Measurements from ENCODE around the gene IL20RB. TPM values are rescaled to one million over a fixed set of nuclear protein-coding genes. Genes with fewer than 3 reads are reported as not detected.

The IL20RB gene
- total and polyA plus RNA-seq, 3 experiments from 2014 or later = 0.45 to 0.96 (median 0.71) TPM

DNA sequence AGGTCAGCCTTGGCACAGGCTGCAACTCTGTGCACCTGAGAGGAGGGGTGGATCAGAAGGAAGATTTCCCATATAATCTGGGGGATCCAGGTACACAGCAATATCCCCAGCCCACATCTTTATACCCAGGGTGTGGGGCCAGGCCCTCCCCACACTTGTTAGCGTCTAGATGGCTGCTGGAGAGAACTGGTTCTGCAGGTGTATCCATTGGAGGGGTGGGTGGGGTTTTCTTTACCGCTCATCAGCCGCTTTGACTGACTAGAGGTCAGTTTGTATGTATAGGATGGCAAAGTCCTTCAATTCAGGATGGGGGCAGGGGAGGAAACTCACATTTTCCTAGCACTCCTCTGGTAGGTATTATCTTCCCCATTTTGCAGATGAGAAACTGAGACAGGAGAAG, 92.5 kb downstream of the IL20RB start:
- H3K9me3 ChIP-seq (ENCODE audit: low read length) = no peaks in the 10 kb centered on the region
- H3K27me3 ChIP-seq (ENCODE audit: insufficient read depth, low read length, poor library complexity, severe bottlenecking) = no peaks in the 10 kb centered on the region
- H3K27ac ChIP-seq (ENCODE audit: low read depth, low read length) = no peak overlapping the region
- ChIA-PET POLR2A (no interaction called here), CTCF (no interaction called here)
- no peaks in the 10 kb centered on the region for H3K36me3 ChIP-seq (ENCODE audit: insufficient read depth, low read length)
- Mint-ChIP-seq H3K9me3 (no peaks in the 10 kb centered on the region), H3K36me3 (no peaks in the 10 kb centered on the region), H3K27me3 (peaks cover 14 to 45% of the 10 kb centered on the region in 2 donors), H3K4me3 (no peak overlapping the region), H3K4me1 (no peaks in the 10 kb centered on the region), H3K27ac (no peak overlapping the region)
- no peak overlapping the region for H3K4me3 ChIP-seq (ENCODE audit: low read length)
- DNase-seq = no peak
- H3K4me1 ChIP-seq (ENCODE audit: insufficient read depth, low read length) = no peaks in the 10 kb centered on the region

GRCh38 chr3:137052298-137052697, 94.5 kb downstream of the IL20RB start:
- peaks cover 0 to 3% (median 0%) of the 10 kb centered on the region in 3 donors for H3K36me3 Mint-ChIP-seq
- H3K4me1 Mint-ChIP-seq = no peaks in the 10 kb centered on the region
- Histone ChIP-seq H3K4me3 (ENCODE audit: low read length) (no peak overlapping the region), H3K27me3 (ENCODE audit: insufficient read depth, low read length, poor library complexity, severe bottlenecking) (peaks cover 2% of the 10 kb centered on the region), H3K27ac (ENCODE audit: low read depth, low read length) (no peak overlapping the region), H3K9me3 (ENCODE audit: low read length) (no peaks in the 10 kb centered on the region), H3K36me3 (ENCODE audit: insufficient read depth, low read length) (no peaks in the 10 kb centered on the region), H3K4me1 (ENCODE audit: insufficient read depth, low read length) (no peaks in the 10 kb centered on the region)
- ChIA-PET CTCF (no interaction called here), POLR2A (no interaction called here)
- H3K9me3 Mint-ChIP-seq = no peaks in the 10 kb centered on the region
- no peak overlapping the region for H3K4me3 Mint-ChIP-seq
- H3K27me3 Mint-ChIP-seq = peaks cover 9 to 39% of the 10 kb centered on the region in 2 donors
- no peak for DNase-seq
- H3K27ac Mint-ChIP-seq = no peak overlapping the region

Other genes starting within 250 kb of the IL20RB start
- gene STAG1, start 205.6 kb upstream of the IL20RB start, total RNA-seq = 10 to 100 TPM; 58.5 to 61.4 TPM
- gene STAG1, start 205.6 kb upstream of the IL20RB start, polyA plus RNA-seq = 19.0 TPM
- 1 to 10 TPM; 2.7 to 3.3 TPM for gene SLC35G2, start 138.9 kb upstream of the IL20RB start, total RNA-seq
- 0.35 TPM for gene SLC35G2, start 138.9 kb upstream of the IL20RB start, polyA plus RNA-seq
- gene NCK1, start 95.8 kb upstream of the IL20RB start, total RNA-seq = 10 to 100 TPM; 30.9 to 33.3 TPM
- 62.9 TPM for gene NCK1, start 95.8 kb upstream of the IL20RB start, polyA plus RNA-seq